K562 (cell line): ENCODE results near the gene GJA5. TPM values are rescaled to one million over a fixed set of nuclear protein-coding genes. Genes with fewer than 3 reads are reported as not detected.

Source experiments
- ATAC-seq: fragments of 200-7000 bp; cut with Tn5 transposase; 3 replicates; pipeline ENCODE4 v1.9.1; 2020; ENCODE audit warnings: moderate library complexity
- BruUV-seq: library from RNA; stranded (reverse); fragments of 400-500 nt; replicated peaks from 2 replicates; lab custom pipeline; 2021; lab: Mats Ljungman, UMichigan
- CTCF ChIA-PET: fragments of 300-600 bp; formaldehyde crosslinking; extraction: SDS; loops from one replicate; lab custom pipeline; 2021; ENCODE audit warnings: low intra/inter-chr PET ratio; lab: Yijun Ruan, JAX
- POLR2A ChIA-PET: fragments of 300-600, 350-650 bp; sonication (Branson Sonifier 250); formaldehyde crosslinking; extraction: SDS; loops from one replicate; lab custom pipeline; 2021; ENCODE audit warnings: antibody characterized with exemption, inconsistent platforms; lab: Yijun Ruan, JAX
- DNase-seq, 4 experiments: peaks; one replicate each; pipeline versions ENCODE4 v3.0.0 to v3.0.0-alpha.2; 2011 to 2018; ENCODE audit warnings: low spot score in 3 of 4, mixed read lengths in 3 of 4; ENCODE audit errors: extremely low read depth in 1 of 4
- FAIRE-seq: peaks from 2 replicates; lab custom pipeline; 2011; peaks lifted over from hg19 to GRCh38; lab: Jason Lieb, UNC
- H2AFZ ChIP-seq: 2 replicates; pipeline ENCODE4 v1.6.0; 2011; ENCODE audit warnings: low read depth, low read length, control low read depth, inconsistent platforms
- H3K27ac ChIP-seq: fragments of 200-600 bp; 3 replicates; pipeline ENCODE4 v1.8.0; 2011; ENCODE audit warnings: low read depth, mild to moderate bottlenecking, control low read depth, inconsistent platforms, low read length, moderate library complexity, mixed read lengths; ENCODE audit errors: extremely low read depth
- H3K27me3 ChIP-seq, 2 experiments: fragments of 300-600 bp in 1 of 2; 2 replicates in 1 of 2; 3 replicates in 1 of 2; pipeline versions ENCODE4 v1.6.0 to v1.8.0; 2011; ENCODE audit warnings: inconsistent platforms in 2 of 2, low read length in 2 of 2, mild to moderate bottlenecking in 1 of 2, mixed read lengths in 1 of 2, moderate library complexity in 1 of 2; ENCODE audit not compliant: control insufficient read depth in 2 of 2, insufficient read depth in 2 of 2
- H3K36me3 ChIP-seq: fragments of 300-600 bp; 3 replicates; pipeline ENCODE4 v1.8.0; 2011; ENCODE audit warnings: mild to moderate bottlenecking, low read length, inconsistent platforms; ENCODE audit not compliant: control insufficient read depth, insufficient read depth
- H3K4me1 ChIP-seq, 2 experiments: fragments of 200-600 bp in 1 of 2; replicated peaks in 1 of 2; 2 replicates in 1 of 2; 3 replicates in 1 of 2; pipeline versions ENCODE4 v1.5.1 to v1.8.0; 2011; ENCODE audit warnings: inconsistent platforms in 2 of 2, low read length in 2 of 2, mild to moderate bottlenecking in 1 of 2, mixed read lengths in 1 of 2, moderate library complexity in 1 of 2; ENCODE audit not compliant: control insufficient read depth in 2 of 2, insufficient read depth in 2 of 2
- H3K4me2 ChIP-seq: 2 replicates; pipeline ENCODE4 v1.6.1; 2011; ENCODE audit warnings: low read length, control low read depth, inconsistent platforms, mixed read lengths; ENCODE audit not compliant: insufficient read depth
- H3K4me3 ChIP-seq: fragments of 200-600 bp; sonication (generic), shearing (Covaris generic); 2 replicates; pipeline ENCODE4 v1.5.1; 2016; ENCODE audit warnings: control low read depth, inconsistent platforms
- H3K79me2 ChIP-seq: fragments of 200-600 bp; 3 replicates; pipeline ENCODE4 v1.8.0; 2011; ENCODE audit warnings: low read length, inconsistent platforms; ENCODE audit not compliant: control insufficient read depth, insufficient read depth
- H3K9ac ChIP-seq, 2 experiments: 2 replicates each; pipeline versions ENCODE4 v1.6.0 to v1.6.1; 2011; ENCODE audit warnings: low read depth in 2 of 2, low read length in 2 of 2, control low read depth in 1 of 2, inconsistent platforms in 1 of 2, mild to moderate bottlenecking in 1 of 2, mixed read lengths in 1 of 2; ENCODE audit not compliant: insufficient read depth in 1 of 2
- H3K9me1 ChIP-seq: one replicate; pipeline ENCODE4 v1.6.0; 2011; ENCODE audit warnings: inconsistent platforms, mild to moderate bottlenecking, low read length, moderate library complexity; ENCODE audit not compliant: control insufficient read depth, insufficient read depth
- H3K9me3 ChIP-seq: replicated peaks from 2 replicates; pipeline ENCODE4 v1.5.1; 2011; ENCODE audit warnings: low read depth, low read length, inconsistent platforms; ENCODE audit not compliant: control insufficient read depth, insufficient read depth
- H4K20me1 ChIP-seq: replicated peaks from 2 replicates; pipeline ENCODE4 v1.6.1; 2011; ENCODE audit warnings: low read length, inconsistent platforms, mixed read lengths; ENCODE audit not compliant: control insufficient read depth, insufficient read depth
- ARID3B ChIP-seq: fragments of 250-450 bp; sonication (Bioruptor Pico); IDR thresholded peaks from 2 replicates; pipeline ENCODE4 v1.4.0; 2020; ENCODE audit warnings: borderline replicate concordance
- CBX1 ChIP-seq: sonication (generic); IDR thresholded peaks from 2 replicates; pipeline ENCODE4 v1.6.1; 2016; ENCODE audit warnings: antibody characterized with exemption, low read depth, mild to moderate bottlenecking
- CBX8 ChIP-seq: fragments of 200-600 bp; sonication (generic); IDR thresholded peaks from 2 replicates; pipeline ENCODE4 v1.6.1; 2012; ENCODE audit warnings: borderline replicate concordance, mixed run types, low read depth, mild to moderate bottlenecking, moderate library complexity, mixed read lengths, low read length, control low read depth, inconsistent platforms; ENCODE audit not compliant: poor library complexity, severe bottlenecking; ENCODE audit errors: extremely low read depth
- CEBPG ChIP-seq, 3 experiments: fragments of 200-800 bp in 1 of 3; sonication (Bioruptor generic) in 1 of 3; sonication (generic) in 1 of 3; formaldehyde crosslinking in 1 of 3; IDR thresholded peaks in 2 of 3; conservative IDR thresholded peaks in 1 of 3; 2 replicates each; pipeline versions ENCODE4 v1.6.1 to v1.8.0; 2016 to 2022; ENCODE audit warnings: missing compliant biosample characterization in 2 of 3, missing genetic modification characterization in 2 of 3, mild to moderate bottlenecking in 1 of 3, missing genetic modification reagents in 1 of 3
- ELK3 ChIP-seq: fragments of 450-650 bp; formaldehyde crosslinking; IDR thresholded peaks from 2 replicates; pipeline ENCODE4 v1.4.0; 2020; ENCODE audit warnings: mild to moderate bottlenecking
- ETS2 ChIP-seq: IDR thresholded peaks from 2 replicates; pipeline ENCODE4 v1.6.1; 2016; ENCODE audit warnings: borderline replicate concordance, missing genetic modification characterization, mild to moderate bottlenecking, moderate library complexity, missing compliant biosample characterization; ENCODE audit not compliant: poor library complexity, severe bottlenecking
- EWSR1 ChIP-seq: fragments of 450-650 bp; IDR thresholded peaks from 2 replicates; pipeline ENCODE4 v1.6.1; 2018; ENCODE audit warnings: borderline replicate concordance, mild to moderate bottlenecking, low read depth, moderate library complexity; ENCODE audit not compliant: partially characterized antibody
- HDAC6 ChIP-seq: IDR thresholded peaks from 2 replicates; pipeline ENCODE4 v1.6.1; 2012; ENCODE audit warnings: low read depth, mild to moderate bottlenecking, control low read depth, inconsistent platforms, low read length, moderate library complexity
- KHSRP ChIP-seq: fragments of 450-650 bp; IDR thresholded peaks from 2 replicates; pipeline ENCODE4 v1.6.1; 2017
- NR3C1 ChIP-seq: sonication (generic); formaldehyde crosslinking; IDR thresholded peaks from 2 replicates; pipeline ENCODE4 v1.8.1; 2022; ENCODE audit warnings: missing genetic modification reagents
- PBX2 ChIP-seq, 2 experiments: IDR thresholded peaks in 1 of 2; conservative IDR thresholded peaks in 1 of 2; 2 replicates each; pipeline ENCODE4 v1.6.1; 2016; ENCODE audit warnings: low read depth in 2 of 2, mild to moderate bottlenecking in 1 of 2, missing compliant biosample characterization in 1 of 2, missing genetic modification characterization in 1 of 2, moderate library complexity in 1 of 2
- SETDB1 ChIP-seq: IDR thresholded peaks from one replicate; pipeline ENCODE4 v1.6.1; 2012; ENCODE audit warnings: low read length, control low read depth, inconsistent platforms
- SMARCC2 ChIP-seq: fragments of 450-650 bp; IDR thresholded peaks from 2 replicates; pipeline ENCODE4 v1.6.1; 2017; ENCODE audit warnings: antibody characterized with exemption, moderate library complexity, mild to moderate bottlenecking, low read depth
- SRSF1 ChIP-seq: fragments of 200-400 bp; formaldehyde crosslinking; IDR thresholded peaks from 2 replicates; pipeline ENCODE4 v1.6.1; 2017; ENCODE audit warnings: mild to moderate bottlenecking, low read depth, low read length, moderate library complexity
- ZNF165 ChIP-seq: fragments of 250-450 bp; sonication (Bioruptor Pico); IDR thresholded peaks from 2 replicates; pipeline ENCODE4 v1.4.0; 2020; ENCODE audit warnings: borderline replicate concordance
- ZNF584 ChIP-seq: fragments of 200-800 bp; sonication (Bioruptor generic); IDR thresholded peaks from 2 replicates; pipeline ENCODE4 v1.6.1; 2016; ENCODE audit warnings: low read depth, mild to moderate bottlenecking, missing genetic modification characterization, missing compliant biosample characterization
- WGBS: fragments of 100-300 bp; shearing (Covaris generic); methylation state at CpG from one replicate; pipeline ENCODE4 v1.1.6; 2016; ENCODE audit warnings: low coverage, mixed read lengths; ENCODE audit not compliant: insufficient coverage; ENCODE audit errors: missing lambda C conversion rate; 5-methylcytosine and 5-hydroxymethylcytosine counted together
- in situ Hi-C: fragments of 300-500 bp; cut with MboI; formaldehyde crosslinking; loops from 4 replicates; pipeline ENCODE4 v1.15.0; 2018; ENCODE audit warnings: inconsistent platforms, mixed read lengths
- intact Hi-C: fragments of 100-400 bp; cut with micrococcal nuclease; formaldehyde crosslinking; loops from 2 replicates; pipeline ENCODE4 v1.14.2; 2022
- polyA plus RNA-seq, 8 experiments: library from polyadenylated mRNA; depleted of rRNA in 4 of 8; stranded (reverse) in 5 of 8; unstranded in 3 of 8; fragments of >200 nt; fragmentation: Nextera tagmentation in 2 of 8; fragmentation: Illumina TruSeq in 1 of 8; extraction: Ambion mirVana in 2 of 8; extraction: Trizol in 1 of 8; gene quantifications; 2 replicates each; pipeline versions ENCODE4 v1.2.1 to v1.2.3, GENCODE V29; 2011 to 2014; ENCODE audit warnings: inconsistent platforms in 1 of 8, missing spikeins in 1 of 8
- total RNA-seq, 7 experiments: library from RNA; depleted of rRNA in 6 of 7; stranded (reverse); fragments of >200 nt in 6 of 7; fragmentation: Illumina TruSeq in 2 of 7; extraction: Trizol in 2 of 7; gene quantifications; 2 replicates each; pipeline versions ENCODE4 v1.2.1 to v1.2.3, GENCODE V29; 2011 to 2021; ENCODE audit warnings: low replicate concordance in 1 of 7

GJA5 gene
- total and polyA plus RNA-seq, 9 of the 15 experiments (the other 6 are each of a cell fraction or from before 2014, with no cell fraction given), result 0.07 TPM; not detected in 7

- DNase-seq, result no peak
- no peaks in the 10 kb centered on the region for H3K4me1 ChIP-seq
- no peaks in the 10 kb centered on the region for H3K9me3 ChIP-seq
- H4K20me1 ChIP-seq, result no peaks in the 10 kb centered on the region
- no peak overlapping the region for H3K27ac ChIP-seq
- no TSS peak for BruUV-seq
- intact Hi-C loops, result no loop called here
- H3K4me2 ChIP-seq, result no peak overlapping the region
- H3K4me3 ChIP-seq, result no peak overlapping the region
- H3K9ac ChIP-seq, result no peak overlapping the region
- POLR2A ChIA-PET, result no interaction called here
- H3K79me2 ChIP-seq, result no peaks in the 10 kb centered on the region
- FAIRE-seq, result no peak
- in situ Hi-C loops, result no loop called here
- CTCF ChIA-PET, result no interaction called here
- no peaks in the 10 kb centered on the region for H3K36me3 ChIP-seq
- no peak for ATAC-seq
- peaks cover 8 to 13% of the 10 kb centered on the region in 2 experiments; a peak in 3 of 5 replicates for H3K27me3 ChIP-seq
- 4% methylated on average over 4 of the region's 4 CpGs for WGBS
- no peaks in the 10 kb centered on the region for H3K9me1 ChIP-seq
- no peak overlapping the region for H2AFZ ChIP-seq
- no peak for TF ChIP-seq CEBPG (CRISPR knock-in tag; IDR thresholded peaks at IDR 0.05)
- no peak for TF ChIP-seq CEBPG (tag; conservative IDR thresholded peaks at IDR 0.05 in 1 of 2, IDR thresholded peaks at IDR 0.05 in 1 of 2)
- TF ChIP-seq KHSRP, result no peak
- TF ChIP-seq CBX8, result no peak
- TF ChIP-seq ZNF165, result no peak
- no peak for TF ChIP-seq SETDB1
- TF ChIP-seq NR3C1 (CRISPR knock-in tag), result no peak
- no peak for TF ChIP-seq HDAC6
- no peak for TF ChIP-seq ZNF584 (CRISPR knock-in tag)
- no peak for TF ChIP-seq EWSR1
- TF ChIP-seq ARID3B (CRISPR knock-in tag), result no peak
- TF ChIP-seq SRSF1, result no peak
- TF ChIP-seq SMARCC2, result no peak
- TF ChIP-seq ELK3 (CRISPR knock-in tag), result no peak
- no peak for TF ChIP-seq PBX2 (CRISPR knock-in tag; IDR thresholded peaks at IDR 0.05; ENCODE audit: low read depth)
- no peak for TF ChIP-seq PBX2 (tag; conservative IDR thresholded peaks at IDR 0.05; ENCODE audit: low read depth)
- no peak for TF ChIP-seq ETS2 (tag)
- no peak for TF ChIP-seq CBX1
Measured at GRCh38 chr1:147807405-147807804, 47.0 kb upstream of the GJA5 start.
